ENCODE data around the gene FGG.

DNA sequence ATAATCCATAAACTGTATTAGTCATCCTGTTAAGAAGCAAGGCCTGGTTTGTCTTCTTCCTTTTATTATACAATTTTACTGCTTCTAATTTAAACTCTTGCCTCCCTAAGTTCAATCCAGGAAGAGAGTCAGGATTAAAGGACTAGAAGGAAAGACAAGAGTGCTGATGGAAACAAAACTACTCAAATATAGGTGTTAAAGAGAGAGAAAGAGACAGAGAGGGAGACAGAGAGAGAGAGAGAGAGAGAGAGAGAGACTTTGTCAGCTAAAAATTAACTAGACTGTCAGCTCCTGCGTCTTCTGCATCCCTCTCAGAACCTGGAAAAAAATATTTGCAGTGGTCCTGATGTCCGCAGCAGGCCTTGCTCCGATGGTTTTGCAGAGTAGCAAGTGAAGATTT, 13.5 kb upstream of the FGG start:
- TF ChIP-seq, protein P1, sequence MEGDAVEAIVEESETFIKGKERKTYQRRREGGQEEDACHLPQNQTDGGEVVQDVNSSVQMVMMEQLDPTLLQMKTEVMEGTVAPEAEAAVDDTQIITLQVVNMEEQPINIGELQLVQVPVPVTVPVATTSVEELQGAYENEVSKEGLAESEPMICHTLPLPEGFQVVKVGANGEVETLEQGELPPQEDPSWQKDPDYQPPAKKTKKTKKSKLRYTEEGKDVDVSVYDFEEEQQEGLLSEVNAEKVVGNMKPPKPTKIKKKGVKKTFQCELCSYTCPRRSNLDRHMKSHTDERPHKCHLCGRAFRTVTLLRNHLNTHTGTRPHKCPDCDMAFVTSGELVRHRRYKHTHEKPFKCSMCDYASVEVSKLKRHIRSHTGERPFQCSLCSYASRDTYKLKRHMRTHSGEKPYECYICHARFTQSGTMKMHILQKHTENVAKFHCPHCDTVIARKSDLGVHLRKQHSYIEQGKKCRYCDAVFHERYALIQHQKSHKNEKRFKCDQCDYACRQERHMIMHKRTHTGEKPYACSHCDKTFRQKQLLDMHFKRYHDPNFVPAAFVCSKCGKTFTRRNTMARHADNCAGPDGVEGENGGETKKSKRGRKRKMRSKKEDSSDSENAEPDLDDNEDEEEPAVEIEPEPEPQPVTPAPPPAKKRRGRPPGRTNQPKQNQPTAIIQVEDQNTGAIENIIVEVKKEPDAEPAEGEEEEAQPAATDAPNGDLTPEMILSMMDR (IDR thresholded peaks at IDR 0.05) = no peak
- TF ChIP-seq POLR2A (IDR thresholded peaks at IDR 0.05) = no peak

Data from testis (tissue), 2 donors.